Uterus (tissue), 4 donors: Measurements from ENCODE around the gene AK2. TPM values are rescaled to one million over a fixed set of nuclear protein-coding genes. Genes with fewer than 3 reads are reported as not detected.
"Not testable (repeated sequence)": the region's sequence is repeated elsewhere in the genome, so short reads cannot be mapped to it uniquely, and the experiment has no call there.

Experiments
- DNase-seq, 2 donors: peaks; one replicate each; pipeline ENCODE4 v3.0.0-alpha.2; 2019 to 2020
- H3K27ac ChIP-seq, 2 donors: fragments of 200-600 bp; sonication (generic); 1 replicate in 1 of 2; 2 replicates in 1 of 2; pipeline ENCODE4 v1.5.1; 2016 to 2018
- H3K27me3 ChIP-seq, 2 donors: fragments of 200-600 bp; sonication (generic); one replicate each; pipeline ENCODE4 v1.5.1; 2018 to 2019; ENCODE audit warnings: control low read depth in 1 of 2
- H3K36me3 ChIP-seq, 2 donors: fragments of 200-600 bp; sonication (generic); one replicate each; pipeline ENCODE4 v1.5.1; 2019; ENCODE audit warnings: control low read depth in 1 of 2
- H3K4me1 ChIP-seq, 2 donors: fragments of 200-600 bp; sonication (generic); one replicate each; pipeline ENCODE4 v1.5.1; 2018 to 2019; ENCODE audit warnings: control low read depth in 1 of 2
- H3K4me3 ChIP-seq, 2 donors: fragments of 200-600 bp; sonication (generic); 1 replicate in 1 of 2; 2 replicates in 1 of 2; pipeline ENCODE4 v1.5.1; 2018 to 2019; ENCODE audit warnings: mild to moderate bottlenecking in 1 of 2
- H3K9me3 ChIP-seq, 2 donors: fragments of 200-600 bp; sonication (generic); one replicate each; pipeline ENCODE4 v1.5.1; 2019; ENCODE audit warnings: control low read depth in 1 of 2
- CTCF ChIP-seq, 4 experiments: fragments of 200-600 bp in 2 of 4; fragments of 450-650 bp in 2 of 4; sonication (generic) in 2 of 4; IDR thresholded peaks; one replicate each; pipeline ENCODE4 v1.5.1; 2016 to 2019; ENCODE audit warnings: antibody characterized with exemption in 4 of 4, mild to moderate bottlenecking in 2 of 4, moderate library complexity in 1 of 4
- POLR2A ChIP-seq, 2 donors: fragments of 450-650 bp; IDR thresholded peaks; one replicate each; pipeline ENCODE4 v1.6.1; 2016; ENCODE audit warnings: antibody characterized with exemption in 2 of 2, mild to moderate bottlenecking in 1 of 2, moderate library complexity in 1 of 2
- intact Hi-C: fragments of 100-400 bp; cut with DNase I; formaldehyde crosslinking; loops from one replicate; pipeline ENCODE4 v1.15.1; 2023; ENCODE audit warnings: low total_unique reads
- total RNA-seq, 4 donors: library from RNA; depleted of rRNA in 3 of 4; stranded (reverse); fragments of >200 nt in 3 of 4; gene quantifications; one replicate each; pipeline versions ENCODE4 v1.1.0 to v1.2.4, GENCODE V29; 2014 to 2023
- donor health status: DM: yes; HTN: yes; CAD: no.

AK2 gene
- total RNA-seq, 4 donors from 2014 or later = 47.6 to 126 (median 89.2) TPM

DNA sequence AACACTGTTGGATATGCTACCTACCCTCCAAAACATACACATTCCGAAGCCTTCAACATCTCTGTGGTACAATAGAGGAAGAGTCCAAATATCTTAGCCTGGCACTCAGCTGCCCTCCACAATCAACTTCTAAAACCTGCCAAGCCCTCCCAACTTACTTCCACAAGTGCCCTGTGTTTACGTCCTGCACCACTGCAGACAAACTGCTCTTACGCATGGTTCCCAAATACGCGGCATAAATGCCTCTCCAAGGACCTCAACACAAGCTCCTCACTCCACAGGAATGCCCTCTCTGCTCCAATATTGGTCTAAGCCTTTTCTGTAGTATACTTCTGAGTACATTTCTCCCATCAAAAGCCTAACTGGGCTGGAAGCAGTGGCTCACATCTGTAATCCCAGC is 6.8 kb downstream of the AK2 start:
- no peak for DNase-seq
- H3K36me3 ChIP-seq = no peaks in the 10 kb centered on the region
- no peaks in the 10 kb centered on the region for H3K4me1 ChIP-seq
- no peak overlapping the region for H3K27ac ChIP-seq
- intact Hi-C loops = loop anchor here (10.0 kb wide), 1 partner anchor 95 kb away; no protein-coding TSS in a partner anchor
- no peak for TF ChIP-seq POLR2A (IDR thresholded peaks at IDR 0.05)
- TF ChIP-seq CTCF (IDR thresholded peaks at IDR 0.05) = no peak
- no peaks in the 10 kb centered on the region for H3K27me3 ChIP-seq
- H3K4me3 ChIP-seq = no peak overlapping the region
- no peaks in the 10 kb centered on the region for H3K9me3 ChIP-seq

GRCh38 chr1:33029209-33029608 is 7.5 kb downstream of the AK2 start:
- H3K4me3 ChIP-seq = no peak overlapping the region
- no peaks in the 10 kb centered on the region for H3K4me1 ChIP-seq
- intact Hi-C loops = no loop called here
- DNase-seq = no peak
- H3K36me3 ChIP-seq = no peaks in the 10 kb centered on the region
- no peaks in the 10 kb centered on the region for H3K27me3 ChIP-seq
- no peak overlapping the region for H3K27ac ChIP-seq
- no peak for TF ChIP-seq POLR2A (IDR thresholded peaks at IDR 0.05)
- no peaks in the 10 kb centered on the region for H3K9me3 ChIP-seq

DNA sequence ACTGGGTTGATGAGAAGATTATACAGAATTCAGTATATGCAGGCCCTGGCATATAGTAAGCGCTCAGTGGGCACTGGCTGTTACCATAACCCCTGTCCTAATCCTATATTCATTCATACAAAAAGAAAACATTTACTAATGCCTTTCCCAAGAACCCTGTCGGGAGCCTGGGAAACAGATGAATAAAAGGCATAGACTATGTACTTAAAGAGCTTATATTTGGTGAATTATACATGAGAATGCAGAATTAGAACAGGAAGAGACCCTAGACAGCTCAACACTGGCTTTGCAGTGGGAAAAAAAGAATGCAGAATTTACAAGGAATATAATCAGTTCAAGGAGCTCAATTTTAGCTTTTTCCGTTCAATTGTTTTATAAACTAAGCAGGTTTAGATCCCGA is 10.9 kb downstream of the AK2 start:
- Histone ChIP-seq H3K9me3 (no peaks in the 10 kb centered on the region), H3K36me3 (no peaks in the 10 kb centered on the region), H3K27ac (no peak overlapping the region), H3K4me3 (no peak overlapping the region), H3K27me3 (no peaks in the 10 kb centered on the region), H3K4me1 (no peaks in the 10 kb centered on the region)
- no peak for TF ChIP-seq CTCF (IDR thresholded peaks at IDR 0.05)
- no peak for TF ChIP-seq POLR2A (IDR thresholded peaks at IDR 0.05)
- intact Hi-C loops = no loop called here
- no peak for DNase-seq

- no peaks in the 10 kb centered on the region for H3K9me3 ChIP-seq
- intact Hi-C loops = no loop called here
- no peaks in the 10 kb centered on the region for H3K4me1 ChIP-seq
- H3K27me3 ChIP-seq = no peaks in the 10 kb centered on the region
- TF ChIP-seq POLR2A (IDR thresholded peaks at IDR 0.05) = no peak
- no peak for TF ChIP-seq CTCF (IDR thresholded peaks at IDR 0.05)
- no peak overlapping the region for H3K4me3 ChIP-seq
- H3K27ac ChIP-seq = no peak overlapping the region
- H3K36me3 ChIP-seq = no peaks in the 10 kb centered on the region
- no peak for DNase-seq
Observed at GRCh38 chr1:33025180-33025569, 11.5 kb downstream of the AK2 start.

- H3K4me3 ChIP-seq, H3K4me1 ChIP-seq, H3K27me3 ChIP-seq, DNase-seq, H3K36me3 ChIP-seq, H3K9me3 ChIP-seq, H3K27ac ChIP-seq, intact Hi-C loops: not testable (repeated sequence)
Observed at GRCh38 chr1:33024430-33025179, 12.1 kb downstream of the AK2 start.

DNA sequence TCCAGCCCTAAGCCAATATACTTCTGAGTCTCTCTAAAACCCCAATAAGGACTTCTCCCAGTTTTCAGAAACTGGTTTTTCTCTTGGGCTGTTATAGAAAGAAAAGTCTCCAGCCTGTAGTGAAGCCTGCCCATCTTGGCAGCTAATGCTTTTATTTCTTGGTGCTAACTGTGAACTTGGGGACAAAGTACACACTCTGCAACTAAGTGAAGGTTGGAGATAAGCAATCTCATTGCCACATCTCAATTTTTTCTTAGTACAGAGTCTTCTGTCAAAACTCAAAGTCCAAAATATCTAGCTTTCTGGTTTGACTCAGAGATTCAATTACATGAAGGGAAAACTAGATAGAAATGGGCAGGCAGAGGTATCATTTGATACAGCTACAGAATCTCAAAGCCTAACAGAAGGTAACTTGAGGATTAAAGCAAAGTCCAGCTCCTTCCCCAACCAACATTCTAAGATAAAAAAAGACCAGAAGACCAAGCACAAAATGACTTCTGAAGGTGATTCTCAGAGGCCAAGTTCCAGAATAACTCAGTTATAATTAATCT is 14.0 kb downstream of the AK2 start:
- H3K27me3 ChIP-seq = no peaks in the 10 kb centered on the region
- intact Hi-C loops = no loop called here
- DNase-seq = no peak
- no peaks in the 10 kb centered on the region for H3K36me3 ChIP-seq
- no peaks in the 10 kb centered on the region for H3K4me1 ChIP-seq
- TF ChIP-seq POLR2A (IDR thresholded peaks at IDR 0.05) = no peak
- H3K27ac ChIP-seq = no peak overlapping the region
- no peak overlapping the region for H3K4me3 ChIP-seq
- H3K9me3 ChIP-seq = no peaks in the 10 kb centered on the region
